AG10803 (cell line): ENCODE data around the gene PIGU.

Experiments used
- DNase-seq: peaks from one replicate; pipeline ENCODE4 v3.0.0; 2010; ENCODE audit warnings: low read depth
- H3K4me3 ChIP-seq: 2 replicates; pipeline ENCODE4 v1.5.1; 2011; ENCODE audit warnings: mild to moderate bottlenecking, low read length, control low read depth
- TF ChIP-seq, protein P1 (sequence below): conservative IDR thresholded peaks from 2 replicates; pipeline ENCODE4 v1.5.1; 2011; ENCODE audit warnings: mild to moderate bottlenecking, low read length, control low read depth, inconsistent platforms

The PIGU gene

DNA sequence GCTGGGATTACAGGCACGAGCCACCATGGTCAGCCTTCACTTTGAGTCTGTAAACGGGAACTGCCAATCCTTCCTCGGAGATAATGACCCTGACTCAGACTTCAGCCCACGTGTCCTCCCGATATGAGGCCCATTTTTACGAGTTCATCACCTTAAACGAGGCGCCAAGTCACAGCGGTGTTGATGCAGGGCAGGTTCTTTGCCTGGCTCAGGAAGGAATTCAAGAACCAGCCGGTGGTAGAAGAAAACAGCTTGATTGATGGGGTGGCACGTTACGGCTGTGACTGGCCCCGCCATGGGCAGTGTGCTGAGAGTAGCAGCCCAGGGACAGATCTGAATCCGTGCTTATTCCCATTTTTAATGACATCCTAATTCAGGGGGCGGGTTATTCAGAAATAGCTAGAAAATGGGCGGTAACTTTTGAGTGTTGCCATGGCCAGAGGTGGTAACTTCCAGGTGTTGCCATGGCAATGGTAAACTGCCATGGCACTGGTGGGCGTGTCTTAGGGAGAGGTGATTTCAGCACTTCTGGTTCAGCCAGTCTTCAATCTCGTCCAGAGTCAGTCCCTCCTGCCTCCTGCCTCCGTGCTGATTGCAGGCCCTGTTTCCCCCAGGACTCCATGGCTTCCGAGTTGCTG is 127.5 kb downstream of the PIGU start:
- no peak overlapping the region for H3K4me3 ChIP-seq
- DNase-seq = no peak
- TF ChIP-seq, protein P1, sequence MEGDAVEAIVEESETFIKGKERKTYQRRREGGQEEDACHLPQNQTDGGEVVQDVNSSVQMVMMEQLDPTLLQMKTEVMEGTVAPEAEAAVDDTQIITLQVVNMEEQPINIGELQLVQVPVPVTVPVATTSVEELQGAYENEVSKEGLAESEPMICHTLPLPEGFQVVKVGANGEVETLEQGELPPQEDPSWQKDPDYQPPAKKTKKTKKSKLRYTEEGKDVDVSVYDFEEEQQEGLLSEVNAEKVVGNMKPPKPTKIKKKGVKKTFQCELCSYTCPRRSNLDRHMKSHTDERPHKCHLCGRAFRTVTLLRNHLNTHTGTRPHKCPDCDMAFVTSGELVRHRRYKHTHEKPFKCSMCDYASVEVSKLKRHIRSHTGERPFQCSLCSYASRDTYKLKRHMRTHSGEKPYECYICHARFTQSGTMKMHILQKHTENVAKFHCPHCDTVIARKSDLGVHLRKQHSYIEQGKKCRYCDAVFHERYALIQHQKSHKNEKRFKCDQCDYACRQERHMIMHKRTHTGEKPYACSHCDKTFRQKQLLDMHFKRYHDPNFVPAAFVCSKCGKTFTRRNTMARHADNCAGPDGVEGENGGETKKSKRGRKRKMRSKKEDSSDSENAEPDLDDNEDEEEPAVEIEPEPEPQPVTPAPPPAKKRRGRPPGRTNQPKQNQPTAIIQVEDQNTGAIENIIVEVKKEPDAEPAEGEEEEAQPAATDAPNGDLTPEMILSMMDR = no peak

DNA sequence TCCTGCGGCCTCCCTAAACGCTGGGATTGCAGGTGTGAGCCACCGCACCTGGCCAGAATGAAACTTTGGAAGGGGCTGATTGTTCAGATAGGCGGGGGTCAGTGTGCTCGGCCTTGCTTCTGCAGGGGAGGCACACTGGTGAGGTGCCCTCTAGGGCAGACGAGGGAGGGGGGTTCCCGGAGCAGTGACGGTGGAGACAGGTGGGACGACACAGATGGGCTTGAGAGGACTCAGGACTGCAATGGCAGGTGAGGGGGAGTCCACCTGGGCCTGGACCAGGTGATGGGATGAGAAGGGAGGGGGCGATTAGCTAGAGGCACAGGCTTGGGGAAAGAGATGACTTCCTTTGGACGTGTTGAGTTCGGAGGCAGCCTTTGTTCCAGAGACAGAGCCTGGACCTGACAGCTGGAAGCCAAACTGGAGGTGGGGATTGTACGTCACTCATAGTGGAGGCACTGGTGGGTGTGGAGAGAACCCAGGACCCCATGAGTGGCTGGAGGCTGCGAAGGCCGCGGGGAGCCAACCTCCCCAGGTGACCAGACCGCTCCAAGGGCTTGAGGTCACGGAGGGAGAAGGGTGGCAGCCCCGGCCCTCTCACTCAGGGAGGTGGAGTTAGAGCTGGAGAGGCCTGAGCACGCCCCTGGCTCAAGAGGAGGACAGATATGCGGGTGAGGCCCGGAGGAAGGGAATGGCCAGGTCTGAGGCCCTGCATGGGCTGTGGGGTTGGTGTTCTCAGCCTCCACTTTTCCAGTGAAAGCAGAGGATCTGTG is 128.9 kb downstream of the PIGU start:
- DNase-seq = no peak
- no peak overlapping the region for H3K4me3 ChIP-seq
- TF ChIP-seq, protein P1 = no peak

DNA sequence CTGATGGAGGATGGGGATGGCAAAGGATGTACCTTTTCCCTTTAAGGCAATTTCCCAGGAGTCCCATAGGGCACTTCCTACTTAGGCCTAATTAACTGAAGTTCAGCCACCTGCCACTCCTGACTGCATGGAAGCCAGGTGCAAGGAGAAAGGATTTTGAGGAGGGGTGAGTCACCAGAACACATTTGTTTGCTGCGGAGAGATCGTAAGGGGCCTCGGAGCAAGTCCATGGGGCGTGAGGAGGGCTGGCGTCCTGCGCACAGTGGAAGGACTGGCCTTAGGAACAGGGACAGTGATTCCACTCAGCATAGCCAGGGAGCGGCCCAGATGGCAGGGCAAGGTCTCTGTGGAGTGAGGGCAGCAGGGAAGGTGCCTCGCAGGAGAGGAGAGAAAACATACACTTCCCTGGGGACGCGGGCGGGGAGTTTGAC is 130.1 kb downstream of the PIGU start:
- DNase-seq = no peak
- TF ChIP-seq, protein P1 = no peak
- no peak overlapping the region for H3K4me3 ChIP-seq

DNA sequence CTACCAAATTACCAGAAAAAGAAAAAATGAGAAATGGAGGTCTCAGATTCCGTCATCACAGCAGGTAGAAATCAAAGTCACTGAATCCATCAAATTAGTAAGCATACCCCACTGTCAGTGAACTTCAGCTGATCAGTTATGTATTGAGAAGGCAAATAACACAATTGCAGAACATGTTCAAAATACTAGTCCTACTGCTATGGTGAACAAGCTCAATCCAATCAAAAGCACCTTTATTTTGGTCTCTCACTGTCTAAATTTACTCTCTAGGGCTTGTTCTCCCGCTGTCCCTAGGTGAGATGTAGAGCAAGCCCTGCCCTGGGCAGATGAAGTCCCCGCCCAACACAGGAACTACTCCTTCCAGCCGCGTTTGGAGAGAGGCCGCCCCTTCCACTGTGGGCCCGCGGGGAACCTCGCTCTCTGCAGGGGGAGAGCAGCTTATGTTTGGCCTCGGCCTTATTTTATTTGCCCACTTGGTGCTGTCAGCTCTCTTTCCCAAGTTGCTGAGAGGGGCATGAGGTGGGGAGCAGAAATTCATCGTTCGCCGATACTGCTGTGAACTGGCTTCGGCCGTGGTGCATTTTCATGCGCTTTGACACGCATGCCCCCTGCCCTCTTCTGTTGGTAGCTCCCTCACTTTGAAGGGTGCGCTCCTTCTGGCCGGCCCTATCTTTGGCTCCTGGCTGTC is 132.6 kb downstream of the PIGU start:
- H3K4me3 ChIP-seq = no peak overlapping the region
- DNase-seq = no peak
- TF ChIP-seq, protein P1 = no peak

DNA sequence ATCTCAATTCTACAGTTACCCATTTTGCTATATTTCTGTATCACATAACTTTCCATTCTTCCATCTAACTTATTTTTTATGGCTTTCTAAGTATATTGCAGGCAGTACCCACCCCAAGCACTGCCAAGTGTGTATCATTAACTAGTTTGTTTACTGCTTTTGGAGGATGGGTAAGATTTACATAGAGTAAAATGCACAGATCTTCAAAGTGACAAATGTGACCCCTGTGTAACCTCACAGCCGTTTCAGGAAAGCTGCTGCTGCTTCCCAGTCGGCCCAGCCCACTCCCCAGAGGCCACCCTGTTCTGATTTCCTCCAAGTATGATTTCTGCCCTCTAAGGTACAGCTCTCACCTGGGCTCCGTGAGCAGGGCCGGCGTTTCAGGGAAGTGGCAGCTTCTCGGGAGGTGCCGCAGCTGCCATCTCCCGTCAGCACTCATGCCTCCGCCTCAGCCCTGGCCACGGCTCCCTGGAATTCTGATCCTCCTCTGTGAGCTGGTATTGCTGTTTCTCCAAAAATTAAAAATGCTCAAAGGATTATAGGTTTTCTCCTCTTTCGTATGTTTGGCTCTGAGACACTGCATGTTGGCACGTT is 133.3 kb downstream of the PIGU start:
- DNase-seq = no peak
- no peak overlapping the region for H3K4me3 ChIP-seq
- TF ChIP-seq, protein P1 = no peak

DNA sequence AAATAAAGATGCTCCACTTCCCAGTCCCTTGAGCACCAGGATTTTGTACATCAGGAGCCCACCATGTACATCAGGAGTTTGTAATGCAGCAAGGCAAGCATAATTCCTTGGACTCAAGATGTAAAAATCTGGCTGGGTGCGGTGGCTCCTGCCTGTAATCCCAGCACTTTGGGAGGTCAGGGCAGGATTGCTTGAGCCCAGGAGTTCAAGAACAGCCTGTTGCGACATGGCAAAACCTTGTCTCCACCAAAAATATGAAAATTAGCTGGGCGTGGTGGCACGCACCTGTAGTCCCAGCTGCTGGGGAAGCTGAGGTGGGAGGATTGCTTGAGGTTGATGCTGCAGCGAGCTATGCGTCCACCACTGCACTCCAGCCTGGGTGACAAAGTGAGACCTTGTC is 134.5 kb downstream of the PIGU start:
- TF ChIP-seq, protein P1 = no peak
- no peak overlapping the region for H3K4me3 ChIP-seq
- DNase-seq = no peak
